TTC549 (cell line): ENCODE data around the gene OR4N2.
"Not testable (repeated sequence)": the region's sequence is repeated elsewhere in the genome, so short reads cannot be mapped to it uniquely, and the experiment has no call there.

Experiments
- FAIRE-seq: peaks from 2 replicates; lab custom pipeline; 2012; peaks lifted over from hg19 to GRCh38; lab: Jason Lieb, UNC

OR4N2 gene, protein sequence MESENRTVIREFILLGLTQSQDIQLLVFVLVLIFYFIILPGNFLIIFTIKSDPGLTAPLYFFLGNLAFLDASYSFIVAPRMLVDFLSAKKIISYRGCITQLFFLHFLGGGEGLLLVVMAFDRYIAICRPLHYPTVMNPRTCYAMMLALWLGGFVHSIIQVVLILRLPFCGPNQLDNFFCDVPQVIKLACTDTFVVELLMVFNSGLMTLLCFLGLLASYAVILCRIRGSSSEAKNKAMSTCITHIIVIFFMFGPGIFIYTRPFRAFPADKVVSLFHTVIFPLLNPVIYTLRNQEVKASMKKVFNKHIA

DNA sequence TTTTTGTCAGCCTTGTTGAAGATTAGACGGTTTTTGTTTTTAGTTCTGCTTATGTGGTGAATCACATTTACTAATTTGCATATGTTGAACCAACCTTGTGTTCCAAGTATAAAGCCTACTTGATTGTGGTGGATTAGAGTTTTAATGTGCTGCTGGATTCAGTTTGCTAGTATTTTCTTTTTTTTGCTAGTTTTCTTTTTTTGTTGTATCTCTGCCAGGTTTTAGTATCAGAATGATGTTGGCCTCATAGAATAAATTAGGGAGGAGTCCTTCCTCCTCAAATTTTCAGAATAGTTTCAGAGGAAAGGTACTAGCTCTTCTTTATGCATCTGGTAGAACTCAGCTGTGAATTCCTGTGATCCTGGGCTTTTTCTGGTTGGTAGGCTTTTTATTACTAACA, at the start of gene OR4N2:
Gene OR4N2 (plus strand): TSS at position 301 of the 400 bp plus-strand sequence. CDS start 23,679 bp downstream, outside the sequence.
- FAIRE-seq, result not testable (repeated sequence)

DNA sequence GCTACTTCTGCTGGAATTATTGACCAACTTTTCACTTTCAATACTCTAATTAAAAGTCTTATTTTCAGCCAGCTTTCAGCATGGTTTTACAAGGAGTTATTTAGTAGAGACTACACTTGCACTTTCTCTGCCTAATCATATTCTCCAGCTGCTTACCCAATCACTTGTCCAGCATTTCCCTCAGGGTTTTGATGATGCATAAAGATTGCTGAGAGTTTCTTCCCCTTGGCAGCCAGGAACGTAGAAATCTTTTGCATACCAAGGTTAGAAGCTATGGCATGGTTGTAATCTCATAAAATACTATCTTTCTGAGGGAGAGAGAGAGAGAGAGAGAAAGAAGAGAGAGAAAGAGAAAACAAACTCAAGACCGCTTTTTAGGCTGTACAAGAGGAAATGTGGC, 49.4 kb upstream of the OR4N2 start:
- FAIRE-seq, result no peak

DNA sequence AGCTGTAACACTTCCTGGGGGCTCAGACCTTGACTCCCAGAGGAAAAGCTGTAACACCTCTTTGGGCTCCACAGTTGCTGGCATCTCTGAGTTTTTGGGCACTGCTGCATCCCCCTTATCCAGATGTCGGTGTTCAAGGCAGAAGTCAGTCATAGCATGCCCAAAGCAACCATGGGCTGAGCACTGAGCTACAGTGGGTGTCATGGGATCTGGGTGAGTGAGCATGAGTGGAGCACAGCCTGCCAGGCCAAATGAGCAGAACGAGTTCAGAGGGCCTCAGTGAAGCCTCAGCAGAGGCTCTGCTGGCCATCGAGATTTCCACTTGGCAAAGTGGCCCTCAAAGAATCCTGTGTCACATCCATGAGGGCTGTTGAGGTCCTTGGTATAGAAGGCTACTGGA, 32.1 kb upstream of the OR4N2 start:
- not testable (repeated sequence) for FAIRE-seq

DNA sequence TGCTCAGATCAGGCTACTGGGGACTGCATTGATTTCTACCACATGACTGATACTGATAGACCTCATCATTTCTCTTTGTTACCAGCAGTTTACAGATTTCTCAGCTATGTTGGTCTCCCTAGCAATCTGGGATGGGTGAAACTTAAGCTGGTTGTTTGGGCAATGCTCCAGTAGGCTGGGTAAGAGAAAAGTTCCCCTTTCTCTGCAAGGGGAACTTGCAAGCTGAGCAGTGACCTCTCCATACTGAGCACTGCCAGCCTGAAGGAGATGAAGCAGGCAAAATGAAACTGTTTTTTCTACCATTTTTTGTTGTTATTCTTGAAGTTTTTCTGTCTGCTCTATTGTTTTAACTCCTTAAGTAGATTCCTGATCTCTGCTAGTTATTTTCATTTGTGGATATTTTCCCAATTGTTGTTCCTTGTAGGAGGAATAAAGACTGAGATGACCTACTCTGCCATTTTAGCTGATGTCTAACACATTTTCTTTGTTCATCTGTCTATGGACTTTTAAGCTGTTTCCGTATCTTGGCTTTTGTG, 31.6 kb upstream of the OR4N2 start:
- FAIRE-seq, result no peak

GRCh38 chr14:19772454-19772853, 31.1 kb upstream of the OR4N2 start:
- FAIRE-seq, result not testable (repeated sequence)

DNA sequence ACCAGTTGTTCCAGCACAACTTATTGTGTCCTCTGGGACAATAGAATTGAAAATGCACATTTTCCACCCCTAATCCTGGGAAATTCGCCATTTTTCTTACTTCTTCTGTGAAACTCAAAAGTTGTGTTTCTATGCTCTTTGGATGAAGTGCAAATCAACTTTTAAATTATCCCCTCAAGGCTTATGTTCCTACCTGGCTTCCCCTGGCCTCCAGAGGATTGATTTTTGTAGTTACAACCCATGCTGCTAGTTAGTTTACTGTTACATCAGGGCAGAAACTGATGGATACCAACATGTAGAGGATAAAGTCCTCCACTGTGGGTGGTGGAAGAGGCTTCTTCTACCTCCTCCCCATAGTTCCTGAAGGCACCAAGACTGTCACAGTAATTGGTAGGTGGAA, 30.4 kb upstream of the OR4N2 start, which contains the start of gene OR4M1:
Gene OR4M1 (plus strand): TSS at position 301 of the 400 bp plus-strand sequence. CDS start 6,819 bp downstream, outside the sequence.
- not testable (repeated sequence) for FAIRE-seq

GRCh38 chr14:19775587-19775986, 28.0 kb upstream of the OR4N2 start:
- FAIRE-seq, result peak; percentile 100

- FAIRE-seq, result not testable (repeated sequence)
These were observed 17.7 kb upstream of the OR4N2 start for GRCh38 chr14:19785848-19786247.

GRCh38 chr14:19787318-19787717, 16.3 kb upstream of the OR4N2 start:
- FAIRE-seq, result not testable (repeated sequence)

DNA sequence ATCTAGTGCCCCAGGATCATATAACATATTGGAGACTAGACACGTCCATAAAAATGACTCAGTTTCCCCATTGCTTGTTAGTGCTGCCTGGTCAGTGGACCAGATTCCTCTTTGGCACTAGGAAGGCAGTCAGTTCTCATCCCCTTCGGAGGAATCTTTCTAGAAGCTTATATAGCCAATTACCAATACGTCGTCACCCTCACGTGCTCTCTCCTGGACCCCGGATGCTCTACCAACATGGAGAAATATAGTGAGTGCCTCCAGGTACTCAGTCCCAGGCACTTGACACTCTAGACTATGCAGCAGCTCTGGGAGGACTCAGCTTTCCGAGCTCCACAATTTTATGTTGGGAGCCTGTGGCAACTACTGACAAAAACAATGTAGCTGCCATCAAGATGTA, 15.4 kb upstream of the OR4N2 start:
- not testable (repeated sequence) for FAIRE-seq

DNA sequence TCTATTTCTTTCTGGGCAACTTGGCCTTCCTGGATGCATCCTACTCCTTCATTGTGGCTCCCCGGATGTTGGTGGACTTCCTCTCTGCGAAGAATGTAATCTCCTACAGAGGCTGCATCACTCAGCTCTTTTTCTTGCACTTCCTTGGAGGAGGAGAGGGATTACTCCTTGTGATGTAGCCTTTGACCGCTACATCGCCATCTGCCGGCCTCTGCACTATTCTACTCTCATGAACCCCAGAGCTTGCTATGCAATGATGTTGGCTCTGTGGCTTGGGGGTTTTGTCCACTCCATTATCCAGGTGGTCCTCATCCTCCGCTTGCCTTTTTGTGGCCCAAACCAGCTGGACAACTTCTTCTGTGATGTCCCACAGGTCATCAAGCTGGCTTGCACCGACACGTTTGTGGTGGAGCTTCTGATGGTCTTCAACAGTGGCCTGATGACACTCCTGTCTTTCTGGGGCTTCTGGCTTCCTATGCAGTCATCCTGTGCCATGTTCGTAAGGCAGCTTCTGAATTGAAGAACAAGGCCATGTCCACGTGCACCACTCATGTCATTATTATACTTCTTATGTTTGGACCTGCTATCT, 7.0 kb upstream of the OR4N2 start:
- not testable (repeated sequence) for FAIRE-seq

- FAIRE-seq, result no peak
These were observed 3.7 kb upstream of the OR4N2 start for GRCh38 chr14:19799880-19800279.

- no peak for FAIRE-seq
These were observed 3.1 kb upstream of the OR4N2 start for GRCh38 chr14:19800282-19801117.

GRCh38 chr14:19801118-19801464, 2.5 kb upstream of the OR4N2 start:
- FAIRE-seq, result no peak

- not testable (repeated sequence) for FAIRE-seq
These were observed 9.8 kb downstream of the OR4N2 start for GRCh38 chr14:19813171-19813920.

DNA sequence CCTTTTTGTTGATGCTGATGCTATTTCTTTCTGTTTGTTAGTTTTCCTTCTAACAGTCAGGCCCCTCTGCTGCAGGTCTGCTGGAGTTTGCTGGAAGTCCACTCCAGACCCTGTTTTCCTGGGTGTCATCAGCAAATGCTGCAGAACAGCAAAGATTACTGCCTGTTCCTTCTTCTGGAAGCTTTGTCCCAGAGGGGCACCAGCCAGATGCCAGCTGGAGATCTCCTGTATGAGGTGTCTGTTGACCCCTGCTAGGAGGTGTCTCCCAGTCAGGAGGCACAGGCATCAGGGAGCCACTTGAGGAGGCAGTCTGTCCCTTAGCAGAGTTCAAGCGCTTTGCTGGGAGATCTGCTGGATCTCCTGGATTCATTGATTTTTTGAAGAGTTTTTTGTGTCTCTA, 16.3 kb downstream of the OR4N2 start:
- not testable (repeated sequence) for FAIRE-seq

DNA sequence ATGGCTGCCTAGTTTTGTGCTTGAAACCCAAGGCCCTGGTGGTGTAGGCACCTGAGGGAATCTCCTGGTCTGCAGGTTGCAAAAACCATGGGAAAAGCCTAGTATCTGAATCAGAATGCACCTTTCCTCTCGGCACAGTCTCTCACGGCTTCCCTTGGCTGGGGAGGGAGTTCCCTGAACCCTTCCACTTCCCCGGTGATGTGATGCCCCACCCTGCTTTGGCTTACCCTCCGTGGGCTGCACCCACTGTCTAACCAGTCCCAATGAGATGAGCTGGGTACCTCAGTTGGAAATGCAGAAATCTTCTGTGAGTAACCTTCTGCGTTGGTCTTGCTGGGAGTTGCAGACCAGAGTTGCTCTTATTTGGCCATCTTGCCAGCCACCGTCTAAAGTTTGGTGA, 17.4 kb downstream of the OR4N2 start:
- FAIRE-seq, result not testable (repeated sequence)

DNA sequence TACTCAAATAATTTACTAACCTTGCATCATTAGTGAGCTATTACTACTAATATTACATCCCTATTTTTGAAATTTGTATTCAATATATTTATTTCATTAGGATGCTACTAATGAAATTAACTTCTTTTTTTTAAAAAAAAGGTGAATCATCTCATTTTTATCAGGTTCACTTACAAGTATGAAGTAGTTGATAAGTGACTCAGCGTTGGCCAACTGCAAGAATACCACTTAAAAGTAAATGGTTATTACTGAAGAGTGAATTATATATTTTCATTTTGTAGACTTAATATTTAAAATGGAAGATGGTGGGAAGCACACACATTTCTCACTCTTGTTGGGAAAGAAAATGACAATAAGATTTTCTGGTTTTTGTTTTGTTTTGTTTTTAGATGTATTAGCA, 19.6 kb downstream of the OR4N2 start:
- FAIRE-seq, result no peak

GRCh38 chr14:19823765-19824164, 20.2 kb downstream of the OR4N2 start:
- no peak for FAIRE-seq

GRCh38 chr14:19827626-19828244, 24.2 kb downstream of the OR4N2 start:
- not testable (repeated sequence) for FAIRE-seq

DNA sequence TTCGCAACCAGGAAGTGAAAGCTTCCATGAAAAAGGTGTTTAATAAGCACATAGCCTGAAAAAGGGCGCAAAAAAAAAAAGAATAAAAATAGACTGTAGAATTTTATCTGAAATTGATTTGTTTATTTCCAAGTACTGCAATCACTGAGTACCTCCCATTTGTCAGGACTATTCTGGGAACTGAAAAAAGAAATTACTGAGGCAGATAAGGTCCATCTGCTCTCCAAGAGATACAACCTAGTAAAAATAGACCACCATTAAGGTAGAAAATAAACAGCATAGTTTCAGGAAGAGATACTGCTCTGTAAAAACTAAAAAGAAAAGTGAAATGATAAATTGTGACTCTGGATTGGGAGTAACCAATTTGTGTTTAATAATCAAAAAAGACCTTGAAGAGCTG, 24.7 kb downstream of the OR4N2 start:
- FAIRE-seq, result no peak
